Measurements from ENCODE around the gene TBXAS1. TPM values are rescaled to one million over a fixed set of nuclear protein-coding genes. Genes with fewer than 3 reads are reported as not detected.

Gene TBXAS1
- total RNA-seq, 4 donors from 2014 or later: 23.0 to 128 (median 47.3) TPM

GRCh38 chr7:139855498-139856270, 26.6 kb downstream of the TBXAS1 start:
- TF ChIP-seq, protein P1, sequence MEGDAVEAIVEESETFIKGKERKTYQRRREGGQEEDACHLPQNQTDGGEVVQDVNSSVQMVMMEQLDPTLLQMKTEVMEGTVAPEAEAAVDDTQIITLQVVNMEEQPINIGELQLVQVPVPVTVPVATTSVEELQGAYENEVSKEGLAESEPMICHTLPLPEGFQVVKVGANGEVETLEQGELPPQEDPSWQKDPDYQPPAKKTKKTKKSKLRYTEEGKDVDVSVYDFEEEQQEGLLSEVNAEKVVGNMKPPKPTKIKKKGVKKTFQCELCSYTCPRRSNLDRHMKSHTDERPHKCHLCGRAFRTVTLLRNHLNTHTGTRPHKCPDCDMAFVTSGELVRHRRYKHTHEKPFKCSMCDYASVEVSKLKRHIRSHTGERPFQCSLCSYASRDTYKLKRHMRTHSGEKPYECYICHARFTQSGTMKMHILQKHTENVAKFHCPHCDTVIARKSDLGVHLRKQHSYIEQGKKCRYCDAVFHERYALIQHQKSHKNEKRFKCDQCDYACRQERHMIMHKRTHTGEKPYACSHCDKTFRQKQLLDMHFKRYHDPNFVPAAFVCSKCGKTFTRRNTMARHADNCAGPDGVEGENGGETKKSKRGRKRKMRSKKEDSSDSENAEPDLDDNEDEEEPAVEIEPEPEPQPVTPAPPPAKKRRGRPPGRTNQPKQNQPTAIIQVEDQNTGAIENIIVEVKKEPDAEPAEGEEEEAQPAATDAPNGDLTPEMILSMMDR (IDR thresholded peaks at IDR 0.05; ENCODE audit: low read depth): no peak

- TF ChIP-seq, protein P1 (IDR thresholded peaks at IDR 0.05; ENCODE audit: low read depth): no peak
These were observed 28.7 kb downstream of the TBXAS1 start for GRCh38 chr7:139857791-139858190.

DNA sequence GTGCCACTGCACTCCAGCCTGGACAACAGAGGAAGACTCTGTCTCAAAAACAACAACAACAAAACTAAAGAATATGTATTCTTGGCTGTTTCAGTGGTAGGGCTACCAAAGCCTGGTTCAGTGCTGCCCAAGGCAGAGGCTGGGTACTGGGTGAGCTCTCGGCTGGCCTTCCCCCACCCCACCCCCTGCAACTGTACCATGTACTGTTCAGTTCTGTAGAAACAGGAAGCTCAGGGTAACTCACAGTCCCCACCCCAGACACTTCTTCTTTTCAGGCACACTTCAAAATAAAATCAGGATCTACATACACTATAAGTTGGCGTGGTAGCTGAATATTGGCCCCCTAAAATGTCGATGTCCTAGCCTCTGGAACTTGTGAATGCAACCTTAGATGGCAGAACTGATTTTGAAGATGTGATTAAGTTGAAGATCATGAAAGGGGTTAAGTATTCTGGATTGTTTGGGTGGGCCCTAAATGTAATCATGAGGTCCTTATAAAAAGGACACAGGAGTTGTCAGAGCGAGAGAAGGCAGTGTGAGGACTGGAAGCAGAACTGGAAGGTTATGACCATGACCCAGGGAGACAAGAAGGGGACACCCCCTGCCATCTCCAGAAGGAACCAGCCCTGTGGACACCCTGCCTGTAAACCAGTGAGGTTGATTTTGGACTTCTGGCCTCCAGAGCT, 31.2 kb downstream of the TBXAS1 start:
- TF ChIP-seq, protein P1 (IDR thresholded peaks at IDR 0.05; ENCODE audit: low read depth): no peak

DNA sequence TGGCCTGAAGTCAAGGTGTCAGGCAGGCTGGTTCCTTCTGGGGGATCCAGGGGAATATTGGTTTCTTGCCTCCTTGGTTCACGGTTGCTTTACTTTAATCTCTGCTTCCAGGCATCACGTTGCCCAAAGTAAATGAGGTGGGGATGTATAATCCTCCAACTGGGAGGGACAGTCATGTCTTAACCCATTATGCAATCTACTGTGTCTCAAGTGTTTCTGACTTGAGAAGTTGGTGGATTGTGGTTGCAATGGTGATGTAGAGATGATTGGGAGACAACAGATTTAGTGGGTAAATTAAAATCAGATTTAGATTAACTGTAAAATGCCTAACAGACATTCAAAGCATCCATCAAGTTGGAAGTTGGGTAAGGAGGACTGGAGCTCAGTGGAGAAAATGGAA, 32.7 kb downstream of the TBXAS1 start:
- TF ChIP-seq, protein P1 (IDR thresholded peaks at IDR 0.05; ENCODE audit: low read depth): no peak

DNA sequence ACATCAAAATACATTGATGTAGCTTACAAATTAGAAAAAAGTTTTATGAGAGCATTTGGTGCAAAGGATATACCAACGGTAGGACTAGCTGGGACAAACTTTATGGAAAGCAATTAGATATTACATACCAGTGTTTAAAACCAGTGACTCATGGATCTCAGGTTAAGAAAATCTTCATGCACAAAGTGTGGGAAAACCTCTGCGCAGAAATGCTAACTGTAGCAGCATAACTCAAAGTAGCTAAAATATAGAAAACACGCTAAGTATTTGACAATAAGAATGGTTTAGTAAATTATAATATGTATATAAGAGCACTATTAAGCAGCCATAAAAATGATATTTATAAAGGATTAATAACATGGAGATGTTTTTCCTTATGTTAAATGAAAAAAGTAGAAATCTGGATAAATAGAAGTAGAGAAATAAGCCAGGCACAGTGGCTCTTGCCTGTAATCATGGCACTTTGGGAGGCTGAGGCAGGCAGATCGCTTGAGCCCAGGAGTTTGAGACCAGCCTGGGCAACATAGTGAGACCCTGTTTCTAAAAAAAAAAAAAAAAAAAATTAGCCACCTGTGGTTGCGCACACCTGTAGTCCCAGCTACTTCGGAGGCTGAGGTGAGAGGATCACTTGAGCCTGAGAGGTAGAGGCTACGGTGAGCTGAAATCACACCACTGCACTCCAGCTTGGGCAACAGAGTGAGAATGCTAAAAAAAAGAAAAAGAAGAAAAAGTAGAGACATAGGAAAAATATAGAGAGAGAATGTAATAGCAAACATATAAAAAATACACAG, 37.2 kb downstream of the TBXAS1 start:
- TF ChIP-seq, protein P1 (IDR thresholded peaks at IDR 0.05; ENCODE audit: low read depth): no peak

- TF ChIP-seq, protein P1 (IDR thresholded peaks at IDR 0.05; ENCODE audit: low read depth): no peak
These were observed 38.8 kb downstream of the TBXAS1 start for GRCh38 chr7:139867847-139868246.

DNA sequence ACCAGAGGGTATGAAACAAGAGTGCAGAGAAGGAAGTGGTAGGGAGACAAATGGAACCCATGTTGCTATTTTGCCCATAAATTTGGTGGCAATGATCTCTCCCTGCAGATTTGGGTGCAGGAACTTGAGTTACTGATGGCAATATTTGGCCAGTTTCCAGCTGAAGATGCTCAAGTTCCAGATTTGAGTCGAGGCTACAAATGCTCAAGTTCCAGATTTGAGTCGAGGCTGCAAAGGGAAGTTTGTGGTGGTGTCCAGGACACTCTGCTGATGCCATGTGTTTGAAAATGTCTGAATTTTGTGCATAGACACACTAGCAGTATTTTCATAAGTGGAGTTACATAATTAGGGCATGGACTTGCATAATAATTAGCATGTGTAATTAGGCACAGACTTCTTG, 40.8 kb downstream of the TBXAS1 start:
- TF ChIP-seq, protein P1 (IDR thresholded peaks at IDR 0.05; ENCODE audit: low read depth): no peak
